Measurements from ENCODE around the gene CDC14B.

GRCh38 chr9:96476013-96476412 is 143.6 kb downstream of the CDC14B start:
- TF ChIP-seq CTCF (IDR thresholded peaks at IDR 0.05; ENCODE audit: insufficient read depth, low read length, poor library complexity, severe bottlenecking) (no peak), EZH2phosphoT487 (conservative IDR thresholded peaks at IDR 0.05; ENCODE audit: low read length) (no peak)
